GM19372 (cell line): ENCODE results near the gene PVALB.

Source experiments
- ATAC-seq: cut with Tn5 transposase; IDR thresholded peaks from one replicate; pipeline ENCODE4 v1.9.1; 2021; ENCODE audit warnings: mild to moderate bottlenecking, low read depth, moderate library complexity; ENCODE audit not compliant: unreplicated experiment

The PVALB gene

DNA sequence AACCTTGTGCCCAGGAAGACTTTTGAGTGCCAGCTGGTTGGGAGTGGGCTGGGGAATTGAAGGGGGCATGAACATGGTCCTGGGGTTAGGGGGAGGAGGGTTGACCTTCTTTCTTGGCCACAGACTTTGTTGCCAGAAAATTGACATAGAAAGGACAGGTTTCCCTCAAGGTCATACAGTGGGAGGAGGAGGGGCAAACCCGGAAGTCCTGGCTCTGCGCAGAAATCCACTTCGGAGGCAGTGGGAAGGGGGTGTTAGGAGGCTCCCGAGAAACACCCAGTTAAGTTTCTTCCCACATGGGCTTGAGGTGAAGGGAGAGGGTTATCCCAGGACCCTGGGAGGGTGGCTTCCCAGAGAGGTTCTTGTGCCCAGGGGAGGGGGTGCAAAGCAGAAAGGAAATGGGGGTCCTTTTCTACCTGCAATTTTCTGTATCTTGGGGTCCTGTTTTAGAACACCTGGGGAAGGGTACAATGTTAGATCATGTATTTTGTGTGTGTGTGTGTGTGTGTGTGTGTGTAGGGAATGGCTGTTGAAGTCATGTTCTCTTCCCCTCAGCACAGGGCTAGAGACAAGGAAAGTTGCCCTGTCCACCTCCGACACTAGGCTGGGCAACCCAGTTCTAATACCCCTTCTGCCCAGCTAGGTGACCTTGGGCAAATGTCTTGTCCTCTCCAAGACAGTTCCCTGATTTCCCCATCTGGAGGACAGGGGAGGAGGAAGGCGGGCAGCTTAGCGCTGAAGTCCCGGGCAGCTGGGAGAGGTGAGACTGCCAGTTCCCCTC, 1.1 kb downstream of the PVALB start:
- ATAC-seq, result no peak

DNA sequence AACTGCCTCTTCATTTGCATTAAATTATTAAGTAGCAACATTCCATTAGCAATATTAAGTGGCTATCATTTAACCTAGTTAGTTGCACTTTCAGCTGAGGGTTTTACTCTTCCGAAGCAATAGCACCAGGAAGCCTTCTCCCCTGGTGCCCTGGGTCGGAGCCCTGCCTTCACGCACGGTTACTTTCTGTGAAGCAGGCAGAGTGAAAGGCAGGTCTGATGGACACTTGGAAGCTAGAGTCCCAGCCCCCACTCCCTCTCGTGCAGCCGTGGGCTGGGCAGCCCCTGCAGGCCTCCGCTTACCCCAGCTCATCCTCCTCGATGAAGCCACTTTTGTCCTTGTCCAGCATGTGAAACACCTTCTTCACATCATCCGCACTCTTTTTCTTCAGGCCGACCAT, 2.0 kb downstream of the PVALB start:
- ATAC-seq, result no peak

- ATAC-seq, result no peak
Observed at GRCh38 chr22:36811094-36811800, 5.6 kb downstream of the PVALB start.

GRCh38 chr22:36809351-36809750, 7.5 kb downstream of the PVALB start:
- no peak for ATAC-seq

- no peak for ATAC-seq
Observed at GRCh38 chr22:36808721-36809344, 8.0 kb downstream of the PVALB start.

GRCh38 chr22:36807627-36808026, 9.2 kb downstream of the PVALB start:
- ATAC-seq, result no peak

GRCh38 chr22:36806835-36807234, 10.0 kb downstream of the PVALB start:
- no peak for ATAC-seq

DNA sequence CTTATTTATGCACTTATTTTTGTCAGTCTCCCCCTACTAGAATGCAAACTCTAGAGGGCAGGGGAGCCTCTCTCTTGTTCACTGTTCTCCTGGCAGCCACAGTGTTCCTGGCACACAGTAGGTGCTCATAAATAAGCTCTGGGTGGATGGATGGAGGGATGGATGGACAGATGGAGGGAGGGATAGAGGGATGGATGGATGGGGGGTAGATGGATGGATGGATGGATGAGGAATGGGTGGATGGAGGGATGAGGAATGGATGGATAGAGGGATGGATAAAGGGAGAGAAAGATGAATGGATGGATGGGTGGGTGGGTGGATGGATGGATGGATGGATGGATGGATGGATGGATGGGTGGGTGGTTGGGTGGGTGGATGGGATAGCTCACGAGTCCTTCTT, 13.5 kb downstream of the PVALB start:
- ATAC-seq, result no peak

DNA sequence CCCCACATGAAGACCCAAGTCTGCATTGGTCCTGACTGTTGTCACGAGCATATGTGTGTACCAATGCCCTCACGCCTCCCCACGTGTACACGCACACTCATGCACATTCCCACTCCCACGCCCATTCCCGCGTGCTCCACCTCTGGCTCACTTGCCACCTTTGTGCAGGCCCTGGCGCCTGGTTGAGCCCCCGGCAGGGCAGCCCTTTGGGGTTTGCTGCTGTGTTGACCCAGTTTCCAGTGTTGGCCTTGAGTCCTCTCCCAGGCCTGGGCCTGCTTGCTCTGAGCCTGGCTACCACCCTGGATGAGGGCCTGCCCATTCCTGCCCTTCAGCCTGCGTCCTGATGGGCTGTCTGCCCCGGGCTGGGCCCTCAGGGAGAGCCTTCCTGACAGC, 18.2 kb downstream of the PVALB start:
- ATAC-seq, result no peak

GRCh38 chr22:36797911-36798673, 18.7 kb downstream of the PVALB start:
- no peak for ATAC-seq

- no peak for ATAC-seq
Observed at GRCh38 chr22:36797374-36797773, 19.5 kb downstream of the PVALB start.

DNA sequence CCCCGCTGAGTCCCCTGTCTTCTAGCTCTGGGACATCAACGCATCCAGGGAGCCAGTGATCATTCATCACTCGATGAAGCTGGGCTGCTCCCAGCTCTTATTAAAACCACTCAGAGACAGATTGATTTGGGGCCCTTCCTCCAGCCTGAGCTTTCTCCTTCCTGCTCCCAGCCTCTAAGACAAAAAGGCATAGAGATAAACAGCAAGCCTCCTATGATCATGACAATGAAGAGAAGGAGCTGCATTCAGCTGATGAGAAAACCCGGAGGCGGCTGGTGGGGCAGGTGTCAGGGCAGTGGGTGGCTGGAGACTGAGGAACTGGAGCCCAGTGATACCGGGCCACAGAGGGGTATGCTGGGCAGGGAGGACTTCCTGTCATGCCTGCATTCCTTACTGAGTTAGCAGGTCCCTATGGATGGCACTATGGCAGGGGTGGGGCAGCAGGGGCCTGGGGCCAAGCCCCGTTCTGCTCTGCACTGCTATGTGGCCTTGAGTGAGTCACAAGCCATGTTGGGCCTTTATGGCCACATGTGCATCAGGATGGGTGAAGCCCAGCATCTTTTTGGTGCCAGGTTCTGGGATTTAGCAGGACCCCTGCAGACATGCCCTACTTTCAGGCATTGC, 20.2 kb downstream of the PVALB start:
- no peak for ATAC-seq

DNA sequence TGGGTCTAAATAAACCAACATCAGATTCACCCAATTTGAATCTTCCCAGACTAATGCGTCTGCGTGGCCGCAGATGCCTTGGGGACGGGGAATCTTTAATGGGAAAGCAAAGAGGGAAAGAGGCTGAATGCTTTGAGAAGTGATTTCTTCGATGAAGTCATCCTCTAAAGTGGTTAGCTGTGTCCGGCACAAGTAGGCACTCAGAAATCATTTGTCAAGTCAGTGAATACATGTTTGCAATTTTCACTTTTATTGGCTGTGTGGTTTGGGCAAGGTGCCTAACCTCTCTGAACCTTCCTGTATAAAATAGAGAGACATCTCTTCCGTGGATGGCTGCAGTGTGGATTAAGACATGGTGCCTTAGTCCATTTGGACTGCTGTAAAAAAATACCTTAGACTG, 21.2 kb downstream of the PVALB start:
- ATAC-seq, result no peak

- no peak for ATAC-seq
Observed at GRCh38 chr22:36790648-36791047, 26.2 kb downstream of the PVALB start.

GRCh38 chr22:36787204-36787988, 29.4 kb downstream of the PVALB start:
- ATAC-seq, result no peak

- no peak for ATAC-seq
Observed at GRCh38 chr22:36783743-36784142, 33.1 kb downstream of the PVALB start.

DNA sequence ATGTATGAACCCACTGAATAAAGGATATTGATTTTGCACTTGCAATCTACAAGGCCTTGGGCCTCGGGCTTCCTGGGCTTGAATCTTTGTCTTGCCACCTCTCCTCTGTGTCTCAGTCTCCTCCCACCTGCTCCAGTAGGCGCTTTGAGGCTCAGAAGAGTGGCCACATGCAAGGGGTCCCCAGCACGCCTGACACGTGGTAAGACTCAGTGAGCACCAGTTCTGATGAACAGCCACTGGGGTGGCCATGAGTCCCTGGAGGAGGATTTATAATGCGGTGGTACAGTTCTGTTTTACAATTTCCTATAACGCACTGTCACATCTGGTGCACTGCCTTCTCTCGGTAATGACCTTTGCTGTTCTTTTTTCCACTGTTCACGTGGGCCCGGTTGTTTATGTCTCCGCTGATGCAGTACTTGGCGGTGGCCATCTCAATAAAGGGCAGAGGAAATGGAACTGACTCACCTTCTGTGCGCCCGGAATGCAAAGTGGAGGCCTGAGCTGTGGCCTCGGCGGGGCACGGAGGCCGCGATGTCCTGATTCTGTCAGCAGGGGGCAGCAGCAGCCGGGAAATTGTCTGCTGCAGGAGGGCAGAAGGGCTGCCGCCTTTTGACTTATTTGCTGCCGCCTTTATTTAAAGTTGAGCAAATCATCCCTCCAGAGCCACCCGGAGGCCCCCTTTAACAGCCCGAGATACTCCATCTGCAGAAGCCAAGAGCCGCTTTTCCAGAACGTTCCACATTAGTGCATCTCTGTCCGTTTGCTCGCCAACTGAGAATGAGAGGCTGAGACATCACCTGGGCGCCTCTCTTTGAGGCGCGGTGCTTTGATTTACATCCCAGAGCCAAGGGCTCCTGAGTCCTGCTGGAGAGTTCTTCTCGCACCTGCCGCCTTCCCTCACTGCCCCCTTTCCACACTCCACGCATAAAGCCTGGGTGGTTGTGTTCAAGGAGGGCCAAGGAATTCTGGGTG, 34.9 kb downstream of the PVALB start:
- peak; percentile 74 for ATAC-seq

GRCh38 chr22:36778020-36778419, 38.8 kb downstream of the PVALB start:
- ATAC-seq, result no peak

DNA sequence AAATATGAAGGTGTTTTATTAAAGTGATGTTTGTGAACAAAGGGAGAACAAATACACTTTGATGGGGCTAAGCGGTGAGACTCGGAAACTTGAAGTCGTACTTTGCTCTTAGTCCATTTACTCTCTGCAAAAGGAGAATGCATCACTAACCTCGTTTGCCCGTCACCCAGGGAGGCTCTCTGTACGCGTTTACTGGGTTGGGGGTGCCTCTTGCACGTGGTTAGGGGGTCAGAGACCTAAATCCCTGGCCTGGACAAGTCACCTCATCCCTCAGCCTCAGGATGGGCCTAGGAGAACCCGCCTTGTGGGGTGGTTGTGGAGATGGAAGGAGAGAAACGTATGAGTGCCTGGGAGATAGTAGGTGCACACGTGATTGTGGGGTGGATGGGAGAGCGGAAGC, 40.1 kb downstream of the PVALB start:
- ATAC-seq, result no peak
